RCC 7860 (cell line): Measurements from ENCODE around the gene OTOF.
"Not testable (repeated sequence)": the region's sequence is repeated elsewhere in the genome, so short reads cannot be mapped to it uniquely, and the experiment has no call there.

Source experiments
- DNase-seq: peaks from one replicate; pipeline ENCODE4 v3.0.0-alpha.2; 2015; ENCODE audit warnings: low spot score
- FAIRE-seq: peaks from 2 replicates; lab custom pipeline; 2012; peaks lifted over from hg19 to GRCh38; lab: Jason Lieb, UNC

OTOF gene

GRCh38 chr2:26481706-26482105 lies 3.8 kb upstream of the OTOF start:
- FAIRE-seq (no peak), DNase-seq (no peak)

- FAIRE-seq, result no peak
- no peak for DNase-seq
Measured at GRCh38 chr2:26480566-26481423, 2.9 kb upstream of the OTOF start.

GRCh38 chr2:26479789-26480565 lies 2.1 kb upstream of the OTOF start:
- no peak for DNase-seq
- FAIRE-seq, result no peak

- DNase-seq (no peak), FAIRE-seq (no peak)
Measured at GRCh38 chr2:26479131-26479788, 1.3 kb upstream of the OTOF start.

GRCh38 chr2:26478366-26478765 lies 442 bp upstream of the OTOF start:
- no peak for FAIRE-seq
- DNase-seq, result no peak

- no peak for FAIRE-seq
- no peak for DNase-seq
Measured at GRCh38 chr2:26477126-26477910, 606 bp downstream of the OTOF start.

GRCh38 chr2:26475832-26476501 lies 2.0 kb downstream of the OTOF start:
- FAIRE-seq, result no peak
- no peak for DNase-seq

GRCh38 chr2:26475037-26475436 lies 2.9 kb downstream of the OTOF start:
- FAIRE-seq (no peak), DNase-seq (no peak)

GRCh38 chr2:26474261-26474785 lies 3.6 kb downstream of the OTOF start:
- no peak for DNase-seq
- FAIRE-seq, result no peak

GRCh38 chr2:26473796-26474195 lies 4.1 kb downstream of the OTOF start:
- FAIRE-seq (no peak), DNase-seq (no peak)

- DNase-seq (no peak), FAIRE-seq (no peak)
Measured at GRCh38 chr2:26472821-26473655, 4.9 kb downstream of the OTOF start.

GRCh38 chr2:26471766-26472706 lies 5.9 kb downstream of the OTOF start:
- no peak for FAIRE-seq
- no peak for DNase-seq

- FAIRE-seq, result no peak
- DNase-seq, result no peak
Measured at GRCh38 chr2:26471289-26471688, 6.6 kb downstream of the OTOF start.

GRCh38 chr2:26470601-26471260 lies 7.2 kb downstream of the OTOF start:
- DNase-seq (no peak), FAIRE-seq (no peak)

GRCh38 chr2:26469955-26470354 lies 8.0 kb downstream of the OTOF start:
- FAIRE-seq, result no peak
- DNase-seq, result no peak

- peak; percentile 76 for FAIRE-seq
- DNase-seq, result peak; percentile 71
Measured at GRCh38 chr2:26469092-26469710, 8.7 kb downstream of the OTOF start.

- FAIRE-seq, result not testable (repeated sequence)
Measured at GRCh38 chr2:26468544-26468943, 9.4 kb downstream of the OTOF start.

More at GRCh38 chr2:26468544-26468943, 9.4 kb downstream of the OTOF start:
- not testable (repeated sequence) for DNase-seq
